SU-DHL-6 (cell line): Measurements from ENCODE around the gene ATMIN.

Experiments
- H2AFZ ChIP-seq: fragments of 200-600 bp; sonication (generic); 2 replicates; pipeline ENCODE4 v1.6.1; 2014; ENCODE audit warnings: low read depth, mild to moderate bottlenecking, moderate library complexity, mixed read lengths, antibody characterized with exemption, low read length; ENCODE audit not compliant: severe bottlenecking
- H3F3A ChIP-seq: fragments of 200-600 bp; shearing (Covaris generic); 2 replicates; pipeline ENCODE4 v1.6.0; 2016; ENCODE audit warnings: antibody characterized with exemption, mild to moderate bottlenecking; ENCODE audit not compliant: insufficient read depth
- H3K27ac ChIP-seq: fragments of 200-600 bp; sonication (generic); 2 replicates; pipeline ENCODE4 v1.5.1; 2016; ENCODE audit warnings: low read depth, mild to moderate bottlenecking, low read length, moderate library complexity, mixed read lengths
- H3K27me3 ChIP-seq: fragments of 200-600 bp; sonication (generic), shearing (Covaris generic); 2 replicates; pipeline ENCODE4 v1.6.0; 2014; ENCODE audit warnings: mild to moderate bottlenecking, low read length
- H3K36me3 ChIP-seq: fragments of 200-600 bp; sonication (generic); 2 replicates; pipeline ENCODE4 v1.6.1; 2014; ENCODE audit warnings: mild to moderate bottlenecking, low read length, mixed read lengths
- H3K4me2 ChIP-seq: fragments of 300-600, 200-600 bp; shearing (Covaris generic), sonication (generic); 2 replicates; pipeline ENCODE4 v1.6.0; 2014; ENCODE audit warnings: low read length, low read depth, mild to moderate bottlenecking; ENCODE audit not compliant: poor library complexity, severe bottlenecking
- H3K4me3 ChIP-seq: fragments of 200-600 bp; sonication (generic); 2 replicates; pipeline ENCODE4 v1.5.1; 2014; ENCODE audit warnings: antibody characterized with exemption, low read length, mild to moderate bottlenecking, mixed read lengths; ENCODE audit not compliant: insufficient read depth, poor library complexity, severe bottlenecking
- H3K79me2 ChIP-seq: fragments of 200-600 bp; sonication (generic); 2 replicates; pipeline ENCODE4 v1.6.1; 2014; ENCODE audit warnings: mild to moderate bottlenecking, low read length, moderate library complexity; ENCODE audit not compliant: insufficient read depth
- H3K9ac ChIP-seq: fragments of 200-600 bp; sonication (generic); 2 replicates; pipeline ENCODE4 v1.7.0; 2014; ENCODE audit warnings: mild to moderate bottlenecking, low read length
- H3K9me2 ChIP-seq: fragments of 200-600 bp; sonication (generic); replicated peaks from 2 replicates; pipeline ENCODE4 v1.6.1; 2014; ENCODE audit warnings: low read length; ENCODE audit not compliant: insufficient read depth
- H3K9me3 ChIP-seq: fragments of 200-600 bp; sonication (generic); 2 replicates; pipeline ENCODE4 v1.6.1; 2014; ENCODE audit warnings: low read length, mixed read lengths; ENCODE audit not compliant: insufficient read depth
- H4K20me1 ChIP-seq: fragments of 200-600 bp; sonication (generic); 2 replicates; pipeline ENCODE4 v1.6.1; 2014; ENCODE audit warnings: low read depth, mild to moderate bottlenecking, antibody characterized with exemption, low read length, moderate library complexity, mixed read lengths
- EZH2phosphoT487 ChIP-seq: fragments of 200-600 bp; sonication (generic), shearing (Covaris generic); conservative IDR thresholded peaks from 2 replicates; pipeline ENCODE4 v1.6.1; 2018; ENCODE audit warnings: mild to moderate bottlenecking, antibody characterized with exemption, low read length, moderate library complexity, mixed read lengths
- TF ChIP-seq, protein P1 (sequence below): fragments of 200-600 bp; sonication (generic); IDR thresholded peaks from one replicate; pipeline ENCODE4 v1.5.1; 2017; ENCODE audit warnings: antibody characterized with exemption, mild to moderate bottlenecking, low read length, moderate library complexity; ENCODE audit not compliant: insufficient read depth, poor library complexity, severe bottlenecking

ATMIN gene

DNA sequence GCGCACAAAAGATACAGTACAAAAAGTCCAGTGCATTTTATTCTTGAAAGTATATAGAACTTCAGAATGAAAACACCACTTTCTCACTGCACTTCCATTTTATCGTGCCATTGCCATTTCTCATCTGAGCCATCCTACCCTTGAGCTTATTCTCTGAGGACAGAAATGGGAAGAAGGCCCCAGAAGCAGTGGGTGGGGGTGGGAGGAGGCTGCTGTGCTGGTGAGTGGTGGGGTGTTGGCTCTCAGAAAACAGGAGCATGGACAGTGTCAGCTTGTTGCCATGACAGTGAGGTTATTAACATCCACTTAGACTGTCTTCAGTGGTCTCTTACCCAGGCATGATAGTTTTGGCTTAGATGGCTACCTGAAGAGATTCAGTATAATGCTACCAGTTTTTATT is 4.5 kb downstream of the ATMIN start:
- no peak overlapping the region for H3K4me3 ChIP-seq
- TF ChIP-seq, protein P1, sequence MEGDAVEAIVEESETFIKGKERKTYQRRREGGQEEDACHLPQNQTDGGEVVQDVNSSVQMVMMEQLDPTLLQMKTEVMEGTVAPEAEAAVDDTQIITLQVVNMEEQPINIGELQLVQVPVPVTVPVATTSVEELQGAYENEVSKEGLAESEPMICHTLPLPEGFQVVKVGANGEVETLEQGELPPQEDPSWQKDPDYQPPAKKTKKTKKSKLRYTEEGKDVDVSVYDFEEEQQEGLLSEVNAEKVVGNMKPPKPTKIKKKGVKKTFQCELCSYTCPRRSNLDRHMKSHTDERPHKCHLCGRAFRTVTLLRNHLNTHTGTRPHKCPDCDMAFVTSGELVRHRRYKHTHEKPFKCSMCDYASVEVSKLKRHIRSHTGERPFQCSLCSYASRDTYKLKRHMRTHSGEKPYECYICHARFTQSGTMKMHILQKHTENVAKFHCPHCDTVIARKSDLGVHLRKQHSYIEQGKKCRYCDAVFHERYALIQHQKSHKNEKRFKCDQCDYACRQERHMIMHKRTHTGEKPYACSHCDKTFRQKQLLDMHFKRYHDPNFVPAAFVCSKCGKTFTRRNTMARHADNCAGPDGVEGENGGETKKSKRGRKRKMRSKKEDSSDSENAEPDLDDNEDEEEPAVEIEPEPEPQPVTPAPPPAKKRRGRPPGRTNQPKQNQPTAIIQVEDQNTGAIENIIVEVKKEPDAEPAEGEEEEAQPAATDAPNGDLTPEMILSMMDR = no peak
- no peak for TF ChIP-seq EZH2phosphoT487
- H3K9ac ChIP-seq = no peak overlapping the region
- H3K27me3 ChIP-seq = no peaks in the 10 kb centered on the region
- H3K36me3 ChIP-seq = peaks cover 3% of the 10 kb centered on the region; the same call in 1 of the 2 replicates
- no peak overlapping the region for H2AFZ ChIP-seq
- H3K9me3 ChIP-seq = no peaks in the 10 kb centered on the region
- H3K79me2 ChIP-seq = no peaks in the 10 kb centered on the region; the same call in 1 of the 2 replicates
- no peak overlapping the region for H3K4me2 ChIP-seq
- no peaks in the 10 kb centered on the region for H4K20me1 ChIP-seq
- H3F3A ChIP-seq = no peaks in the 10 kb centered on the region
- H3K27ac ChIP-seq = no peak overlapping the region
- no peaks in the 10 kb centered on the region for H3K9me2 ChIP-seq

DNA sequence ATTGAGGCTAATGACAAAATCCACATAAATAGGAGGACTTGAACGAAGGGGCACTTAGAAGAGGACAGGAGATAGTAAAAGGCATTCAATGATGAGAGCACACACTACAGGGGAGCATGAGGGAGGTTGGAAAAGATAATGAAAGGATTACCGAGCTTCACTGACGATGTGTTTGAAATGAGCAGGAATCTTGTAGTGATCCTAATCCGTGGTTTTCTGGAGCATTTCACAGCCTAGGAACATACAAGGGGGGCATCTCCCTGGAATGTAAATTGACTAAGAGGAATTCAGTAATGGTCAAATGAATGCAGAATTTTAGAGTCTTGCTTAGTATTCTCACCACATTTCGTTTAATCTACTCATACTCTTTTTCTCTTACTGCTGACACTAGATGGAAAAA is 5.2 kb downstream of the ATMIN start:
- no peak overlapping the region for H3K9ac ChIP-seq
- H4K20me1 ChIP-seq = no peaks in the 10 kb centered on the region
- no peak for TF ChIP-seq EZH2phosphoT487
- TF ChIP-seq, protein P1 = no peak
- no peak overlapping the region for H2AFZ ChIP-seq
- no peak overlapping the region for H3K27ac ChIP-seq
- no peak overlapping the region for H3K4me2 ChIP-seq
- no peaks in the 10 kb centered on the region; the same call in 1 of the 2 replicates for H3K79me2 ChIP-seq
- no peaks in the 10 kb centered on the region for H3K27me3 ChIP-seq
- H3K4me3 ChIP-seq = no peak overlapping the region
- no peaks in the 10 kb centered on the region for H3F3A ChIP-seq
- H3K9me3 ChIP-seq = no peaks in the 10 kb centered on the region
- no peaks in the 10 kb centered on the region for H3K9me2 ChIP-seq
- peaks cover 3% of the 10 kb centered on the region; the same call in 1 of the 2 replicates for H3K36me3 ChIP-seq

DNA sequence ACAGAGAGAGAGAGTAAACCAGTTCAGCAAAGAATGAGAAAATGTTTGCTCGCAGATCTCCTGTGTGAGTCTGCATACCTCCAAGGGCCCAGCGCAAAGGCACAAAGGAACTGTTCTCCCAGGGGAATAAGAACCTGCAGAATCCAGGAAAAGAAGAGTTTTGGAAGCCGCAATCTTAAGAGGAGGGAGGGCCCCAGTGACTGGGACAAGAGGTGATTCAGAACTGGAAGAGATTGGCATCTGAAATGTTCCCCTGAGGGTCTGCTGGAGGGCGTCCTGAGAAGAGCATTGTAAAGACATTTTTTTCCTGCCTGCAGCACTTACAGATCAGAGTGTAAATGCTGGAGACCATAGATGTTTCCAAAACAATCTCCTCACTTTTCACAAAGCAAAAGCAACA is 6.1 kb downstream of the ATMIN start:
- Histone ChIP-seq H3K9me3 (no peaks in the 10 kb centered on the region), H3K36me3 (peaks cover 3% of the 10 kb centered on the region; the same call in 1 of the 2 replicates), H3K27me3 (no peaks in the 10 kb centered on the region), H3K27ac (no peak overlapping the region), H3K4me2 (no peak overlapping the region), H3K9me2 (no peaks in the 10 kb centered on the region), H3K79me2 (no peaks in the 10 kb centered on the region; the same call in 1 of the 2 replicates), H3F3A (no peaks in the 10 kb centered on the region), H4K20me1 (no peaks in the 10 kb centered on the region), H3K9ac (no peak overlapping the region), H3K4me3 (no peak overlapping the region), H2AFZ (no peak overlapping the region)
- no peak for TF ChIP-seq EZH2phosphoT487
- TF ChIP-seq, protein P1 = no peak
